NCI-H2081 (cell line): ENCODE data around the gene CORT.
"Not testable (repeated sequence)": the region's sequence is repeated elsewhere in the genome, so short reads cannot be mapped to it uniquely, and the experiment has no call there.

Source experiments
- DNase-seq, 2 experiments: peaks; one replicate each; lab custom pipeline; 2025; lab: John Stamatoyannopoulos, UW

Gene CORT, protein sequence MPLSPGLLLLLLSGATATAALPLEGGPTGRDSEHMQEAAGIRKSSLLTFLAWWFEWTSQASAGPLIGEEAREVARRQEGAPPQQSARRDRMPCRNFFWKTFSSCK

DNA sequence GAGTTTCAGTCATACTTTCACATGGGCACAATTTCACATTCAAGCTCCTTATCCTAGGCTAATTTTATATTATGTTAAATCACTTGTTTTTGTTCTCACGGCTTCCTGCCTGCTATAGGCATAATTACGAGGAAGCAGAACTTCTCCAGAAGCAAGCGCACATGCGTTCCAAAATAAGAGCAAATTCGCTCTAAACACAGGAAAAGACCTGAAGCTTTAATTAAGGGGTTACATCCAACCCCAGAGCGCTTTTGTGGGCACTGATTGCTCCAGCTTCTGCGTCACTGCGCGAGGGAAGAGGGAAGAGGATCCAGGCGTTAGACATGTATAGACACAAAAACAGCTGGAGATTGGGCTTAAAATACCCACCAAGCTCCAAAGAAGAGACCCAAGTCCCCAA lies at the start of gene CORT:
Gene CORT (plus strand): TSS at position 281 of the 400 bp plus-strand sequence. CDS start 193 bp downstream, outside the sequence.
- peak in 1 of 2 experiments; percentile 15 for DNase-seq

DNA sequence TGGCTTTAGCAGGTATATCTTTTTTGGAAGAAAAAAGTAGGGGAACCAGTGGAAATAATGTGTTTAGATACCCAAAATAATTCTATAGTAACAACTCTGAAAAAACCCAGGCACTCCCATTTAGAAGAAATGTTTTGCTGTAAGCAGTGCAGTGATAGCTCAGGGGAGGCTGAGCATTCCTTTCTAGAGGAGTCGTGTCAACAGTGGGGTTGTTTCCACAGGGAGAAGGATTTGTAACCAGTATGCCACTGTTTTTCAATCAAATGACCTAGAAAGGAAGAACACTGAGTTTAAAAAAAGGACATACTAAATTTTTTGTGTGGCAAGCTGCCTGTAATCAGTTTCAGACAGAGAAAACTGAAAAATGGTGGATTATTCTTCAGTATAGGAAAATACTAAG lies 48.5 kb upstream of the CORT start:
- DNase-seq: no peak

DNA sequence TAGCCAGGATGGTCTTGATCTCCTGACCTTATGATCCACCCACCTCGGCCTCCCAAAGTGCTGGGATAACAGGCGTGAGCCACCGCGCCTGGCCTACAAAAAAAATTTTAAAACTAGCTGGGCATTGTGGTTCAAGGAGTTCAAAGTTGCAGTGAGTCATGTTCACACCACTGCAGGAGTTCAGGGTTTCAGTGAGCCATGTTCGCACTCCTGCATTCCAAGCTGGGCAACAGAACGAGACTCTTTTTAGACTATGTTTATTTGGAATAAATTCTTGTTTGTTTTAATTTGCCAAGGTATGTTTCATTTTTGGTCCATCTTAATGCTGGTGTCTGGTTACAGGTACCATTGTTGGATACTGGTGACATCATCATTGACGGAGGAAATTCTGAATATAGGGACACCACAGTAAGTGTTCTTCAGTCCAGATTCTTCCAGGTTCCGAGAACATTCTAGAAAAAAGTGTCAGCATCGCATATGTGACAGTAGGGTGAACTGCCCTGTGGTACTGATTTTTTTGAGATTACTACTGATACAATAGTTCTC lies 47.0 kb upstream of the CORT start:
- no peak for DNase-seq

DNA sequence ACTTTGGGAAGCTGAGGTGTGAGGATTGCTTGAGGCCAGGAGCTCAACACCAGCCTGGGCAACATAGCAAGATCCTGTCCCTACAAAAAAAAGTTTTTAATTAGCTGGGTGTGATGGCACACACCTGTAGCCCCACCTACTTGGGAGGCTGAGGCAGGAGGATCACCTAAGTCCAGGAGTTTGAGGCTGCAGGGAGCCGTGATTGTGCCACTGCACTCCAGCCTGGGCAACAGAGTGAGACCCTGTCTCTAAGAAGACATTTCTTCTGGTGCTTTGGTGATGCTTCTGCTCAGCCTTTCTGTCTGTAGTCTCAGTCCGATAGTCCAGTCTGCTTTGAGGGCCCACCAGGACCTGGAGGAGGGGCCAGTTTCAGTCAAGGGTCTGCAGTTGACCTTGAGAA lies 42.6 kb upstream of the CORT start:
- DNase-seq: no peak

DNA sequence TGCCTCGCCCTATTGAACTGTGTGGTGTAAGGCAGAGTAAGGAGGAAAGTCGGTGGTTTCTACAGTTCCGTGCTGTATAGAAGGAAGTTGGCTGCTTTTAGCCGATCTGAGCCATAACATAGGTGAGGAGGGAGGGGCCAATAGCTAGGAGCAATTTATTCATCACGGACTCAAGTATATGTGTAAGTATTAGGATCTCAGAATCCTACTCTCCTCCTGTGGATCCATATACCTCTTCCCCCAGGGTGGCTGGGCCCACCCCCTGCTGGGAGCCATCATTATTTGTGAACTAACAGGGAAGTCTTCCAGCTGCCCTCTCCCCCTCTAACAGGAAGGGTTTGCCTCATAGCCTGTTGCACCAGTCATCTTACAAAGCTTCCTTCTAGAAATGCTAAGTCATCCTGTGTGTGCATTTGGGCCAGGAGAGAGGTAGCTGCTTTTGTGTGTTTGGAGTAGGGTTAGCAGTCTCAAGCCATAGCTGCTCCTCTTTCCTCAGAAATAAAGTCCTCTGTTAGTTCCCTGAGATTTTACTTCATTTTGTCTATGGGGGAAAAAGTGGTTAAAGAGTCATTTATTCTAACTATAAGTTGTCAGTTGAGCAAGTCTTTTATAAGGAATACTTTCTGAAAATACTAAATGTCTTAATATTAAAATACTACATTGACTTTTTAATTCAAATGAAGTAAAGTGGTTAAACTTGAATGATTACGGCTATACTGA lies 34.5 kb upstream of the CORT start:
- no peak for DNase-seq

DNA sequence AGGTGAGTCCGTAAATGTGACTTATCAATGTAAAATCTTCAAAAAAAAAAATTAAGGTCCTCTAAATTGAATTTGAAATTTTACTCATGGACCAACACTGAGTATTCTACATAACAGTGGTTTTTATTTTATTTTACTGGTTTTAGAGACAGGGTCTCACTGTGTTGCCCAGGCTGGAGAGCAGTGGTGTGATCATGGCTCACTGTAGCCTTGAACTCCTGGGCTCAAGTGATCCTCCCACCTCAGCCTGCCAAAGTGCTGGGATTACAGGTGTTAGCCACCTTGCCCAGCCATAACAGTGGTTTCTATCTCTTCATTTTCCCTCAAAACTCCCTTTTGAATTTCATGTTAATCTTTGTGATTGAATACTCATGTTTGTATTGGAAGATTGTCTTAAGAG lies 33.9 kb upstream of the CORT start:
- DNase-seq: not testable (repeated sequence)

DNA sequence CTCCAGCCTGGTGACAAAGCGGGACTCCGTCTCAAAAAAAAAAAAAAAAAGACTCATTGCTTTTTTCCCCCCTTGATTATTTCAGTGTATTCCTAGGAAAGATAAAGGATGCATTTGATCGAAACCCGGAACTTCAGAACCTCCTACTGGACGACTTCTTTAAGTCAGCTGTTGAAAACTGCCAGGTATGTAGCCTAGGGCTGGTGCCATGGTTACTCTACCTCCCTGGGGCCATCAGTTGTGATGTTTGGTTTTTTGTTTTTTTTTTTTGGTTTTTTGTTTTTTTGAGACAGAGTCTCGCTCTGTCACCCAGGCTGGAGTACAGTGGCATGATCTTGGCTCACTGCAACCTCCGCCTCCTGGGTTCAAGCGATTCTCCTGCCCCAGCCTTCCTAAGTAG lies 31.1 kb upstream of the CORT start:
- DNase-seq: not testable (repeated sequence)

DNA sequence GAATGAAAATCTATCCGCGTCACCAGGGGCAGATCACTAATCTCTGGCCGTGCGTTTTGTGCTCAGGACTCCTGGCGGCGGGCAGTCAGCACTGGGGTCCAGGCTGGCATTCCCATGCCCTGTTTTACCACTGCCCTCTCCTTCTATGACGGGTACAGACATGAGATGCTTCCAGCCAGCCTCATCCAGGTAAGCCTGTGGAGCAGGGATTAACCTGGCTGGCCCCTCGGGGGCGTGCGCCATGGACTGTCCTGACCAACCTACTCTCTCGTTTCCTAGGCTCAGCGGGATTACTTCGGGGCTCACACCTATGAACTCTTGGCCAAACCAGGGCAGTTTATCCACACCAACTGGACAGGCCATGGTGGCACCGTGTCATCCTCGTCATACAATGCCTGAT lies 30.5 kb upstream of the CORT start:
- no peak for DNase-seq

DNA sequence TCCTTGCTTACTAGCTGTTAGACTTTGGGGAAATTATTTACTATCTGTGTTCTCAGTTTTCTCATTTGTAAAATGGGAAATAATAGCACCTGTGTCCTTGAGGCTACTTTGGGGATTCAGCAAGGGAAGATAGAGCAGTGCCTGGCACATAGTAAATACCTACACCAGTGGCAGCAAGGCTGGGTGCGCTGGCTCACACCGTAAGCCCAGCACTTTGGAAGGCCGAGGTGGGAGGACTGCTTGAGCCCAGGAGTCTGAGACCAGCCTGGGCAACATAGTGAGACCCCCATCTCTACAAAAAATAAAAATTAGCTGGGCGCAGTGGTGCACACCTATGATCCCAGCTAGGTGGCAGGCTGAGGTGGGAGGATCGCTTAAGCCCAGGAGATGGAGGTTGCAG lies 28.2 kb upstream of the CORT start:
- DNase-seq: no peak

DNA sequence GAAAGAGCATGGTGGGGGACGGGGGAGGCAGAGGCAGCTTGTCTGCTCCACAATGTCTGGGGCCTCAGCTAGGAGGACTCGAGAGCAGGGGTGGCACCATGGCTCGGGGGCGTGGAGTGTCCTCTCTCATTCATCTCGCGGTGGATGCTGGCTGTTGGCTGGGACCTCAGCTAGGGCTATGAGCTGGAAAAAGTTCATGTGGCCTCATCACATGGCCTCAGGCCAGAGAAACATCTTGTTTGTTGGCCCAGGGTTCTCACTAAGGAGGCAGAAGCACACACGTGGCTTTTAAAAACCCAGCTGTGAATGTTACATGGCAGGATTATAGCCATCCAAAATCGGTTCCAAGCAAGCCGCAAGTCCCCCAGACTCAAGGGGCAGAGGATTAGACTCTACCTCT lies 25.8 kb upstream of the CORT start:
- DNase-seq: no peak

DNA sequence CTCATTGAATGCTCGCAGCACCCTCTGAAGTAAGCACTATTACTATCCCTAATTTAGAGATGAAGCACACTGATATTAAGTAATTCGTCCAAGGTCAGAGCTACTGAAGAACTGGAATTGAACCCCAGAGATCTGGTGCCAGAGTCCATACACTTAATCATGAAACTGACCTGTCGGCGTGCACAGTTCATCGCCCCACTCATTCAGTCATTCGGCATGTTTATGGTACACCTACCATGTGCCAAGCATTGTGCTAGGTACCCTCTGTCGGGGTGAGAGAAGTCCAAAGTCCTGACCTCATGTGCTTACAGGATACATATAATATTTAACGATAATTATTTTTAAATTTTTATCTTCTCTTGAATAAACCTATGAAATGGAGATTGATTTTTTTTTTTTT lies 25.2 kb upstream of the CORT start:
- no peak for DNase-seq

DNA sequence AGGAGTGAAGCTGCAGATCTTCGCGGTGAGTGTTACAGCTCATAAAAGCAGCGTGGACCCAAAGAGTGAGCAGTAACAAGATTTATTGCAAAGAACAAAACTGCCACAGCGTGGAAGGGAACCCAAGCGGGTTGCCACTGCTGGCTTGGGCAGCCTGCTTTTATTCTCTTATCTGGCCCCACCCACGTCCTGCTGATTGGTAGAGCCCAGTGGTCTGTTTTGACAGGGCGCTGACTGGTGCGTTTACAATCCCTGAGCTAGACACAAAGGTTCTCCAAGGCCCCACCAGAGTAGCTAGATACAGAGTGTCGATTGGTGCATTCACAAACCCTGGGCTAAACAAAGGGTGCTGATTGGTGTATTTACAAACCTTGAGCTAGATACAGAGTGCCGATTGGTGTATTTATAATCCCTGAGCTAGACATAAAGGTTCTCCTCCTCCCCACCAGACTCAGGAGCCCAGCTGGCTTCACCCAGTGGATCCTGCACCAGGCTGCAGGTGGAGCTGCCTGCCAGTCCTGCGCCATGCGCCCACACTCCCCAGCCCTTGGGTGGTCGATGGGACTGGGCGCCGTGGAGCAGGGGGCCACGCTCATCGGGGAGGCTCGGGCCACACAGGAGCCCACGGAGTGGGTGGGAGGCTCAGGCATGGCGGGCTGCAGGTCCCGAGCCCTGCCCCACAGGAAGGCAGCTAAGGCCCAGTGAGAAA lies 23.9 kb upstream of the CORT start:
- DNase-seq: not testable (repeated sequence)

DNA sequence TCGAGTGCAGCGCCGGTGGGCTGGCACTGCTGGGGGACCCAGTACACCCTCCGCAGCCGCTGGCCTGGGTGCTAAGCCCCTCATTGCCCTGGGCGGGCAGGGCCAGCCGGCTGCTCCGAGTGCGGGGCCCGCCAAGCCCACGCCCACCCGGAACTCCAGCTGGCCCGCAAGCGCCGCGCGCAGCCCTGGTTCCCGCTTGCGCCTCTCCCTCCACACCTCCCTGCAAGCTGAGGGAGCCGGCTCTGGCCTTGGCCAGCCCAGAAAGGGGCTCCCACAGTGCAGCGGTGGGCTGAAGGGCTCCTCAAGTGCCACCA lies 23.3 kb upstream of the CORT start:
- DNase-seq: not testable (repeated sequence)

DNA sequence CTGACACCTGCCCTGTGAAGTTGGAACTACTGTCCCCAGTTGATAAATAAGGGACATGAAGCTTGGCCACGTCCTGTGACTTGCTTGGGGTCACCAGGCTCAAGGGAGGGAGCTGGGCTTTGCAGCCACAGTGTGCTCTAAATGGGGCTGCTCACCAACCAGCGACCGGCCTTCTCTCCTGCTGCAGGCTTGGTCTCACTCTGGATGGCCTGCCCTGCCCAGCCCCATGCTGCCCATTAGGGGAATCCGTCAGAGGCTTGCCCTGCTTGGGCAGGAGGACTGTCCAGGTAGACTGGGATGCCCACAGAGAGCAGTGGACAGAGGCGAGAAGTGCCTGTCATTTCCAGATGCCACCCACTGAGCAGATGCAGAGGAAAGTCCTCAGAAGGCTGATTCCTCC lies 20.8 kb upstream of the CORT start:
- no peak for DNase-seq

DNA sequence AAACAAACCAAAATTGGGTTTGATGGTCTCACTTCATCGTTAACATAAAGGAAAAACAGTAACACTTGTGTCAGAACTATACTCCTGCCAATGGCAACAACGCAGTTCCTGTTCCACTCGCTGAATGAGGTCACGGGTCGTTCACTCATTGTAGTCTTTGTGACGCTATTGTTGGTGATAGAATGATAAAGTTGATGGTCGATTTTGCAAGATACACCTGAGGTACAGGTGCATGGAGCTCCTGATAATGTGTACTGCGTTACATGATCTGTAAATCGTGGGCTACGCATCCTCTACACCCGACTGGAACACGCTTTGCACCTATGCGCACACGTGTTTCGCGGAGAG lies 20.0 kb upstream of the CORT start:
- DNase-seq: no peak

DNA sequence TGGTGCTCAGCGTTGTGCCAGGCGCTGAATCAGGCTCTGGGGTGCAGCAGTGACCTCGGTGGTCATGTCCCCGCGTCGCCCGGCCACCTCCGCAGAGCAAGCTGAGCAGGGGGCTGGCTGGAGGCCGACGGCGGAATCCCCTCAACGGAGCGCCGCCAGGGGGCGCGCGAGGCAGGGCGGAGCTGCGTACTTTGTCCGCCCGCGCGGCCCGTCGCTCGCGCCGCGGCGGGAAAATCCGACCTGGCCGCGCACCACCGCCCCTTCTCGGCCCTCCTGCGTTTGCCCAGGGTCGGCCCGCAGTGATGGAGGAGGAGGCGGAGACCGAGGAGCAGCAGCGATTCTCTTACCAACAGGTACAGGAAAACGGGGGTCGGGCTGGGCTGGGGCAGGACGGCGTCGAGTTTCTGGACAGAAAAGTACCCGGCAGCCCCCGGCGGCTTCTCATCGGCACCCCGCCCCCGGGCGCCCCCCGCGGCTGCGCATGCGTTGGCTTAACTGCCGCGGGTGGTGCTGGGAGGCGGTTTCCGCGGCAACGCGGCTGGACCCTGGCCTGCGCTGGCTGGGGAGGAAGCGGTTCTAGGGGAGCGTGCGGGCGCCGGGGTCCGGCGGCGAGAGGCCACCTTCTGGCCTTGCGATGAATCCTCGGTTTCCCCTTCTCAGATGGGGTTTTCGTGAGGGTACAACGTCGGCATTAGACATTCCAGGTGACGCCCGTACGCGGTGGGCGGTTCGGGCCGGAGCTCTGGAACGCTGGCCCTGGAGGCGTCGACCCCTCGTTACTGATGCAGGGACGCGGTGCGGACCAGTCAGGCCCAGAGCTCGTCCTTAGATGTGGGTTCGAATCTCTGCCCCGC lies 19.4 kb upstream of the CORT start, which contains the start of gene CENPS:
Gene CENPS (plus strand): TSS at position 218 of the 854 bp plus-strand sequence. CDS start 85 bp downstream, at position 303.
- peak; percentile 83 to 90 for DNase-seq

DNA sequence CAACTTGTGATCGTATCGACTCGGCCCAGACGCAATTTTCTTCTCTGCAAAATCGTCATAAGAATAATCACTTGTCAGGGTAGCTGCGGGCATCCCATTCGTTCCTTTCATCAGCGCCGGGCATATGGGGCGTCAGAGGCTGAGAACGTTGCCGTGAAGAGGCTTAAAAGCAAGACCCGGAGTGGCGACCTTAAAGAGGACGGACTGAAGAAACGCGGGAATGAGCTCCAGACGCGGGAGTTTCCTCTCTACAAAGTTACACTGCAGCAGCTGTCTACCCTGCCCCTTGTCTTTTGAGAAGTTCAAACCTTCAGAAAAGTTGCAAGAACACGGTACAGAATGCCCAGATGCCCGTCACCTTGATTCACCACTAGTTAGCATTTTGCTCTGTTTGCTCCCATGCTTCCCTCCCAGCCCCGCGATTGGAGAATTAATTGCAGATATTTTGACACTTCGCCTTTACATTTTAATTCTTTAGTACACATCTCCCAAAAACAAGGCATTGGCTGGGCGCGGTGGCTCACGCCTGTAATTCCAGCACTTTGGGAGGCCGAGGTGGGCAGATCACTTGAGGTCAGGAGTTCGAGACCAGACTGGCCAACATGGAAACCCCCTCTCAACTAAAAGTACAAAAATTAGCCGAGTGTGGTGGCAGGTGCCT lies 18.6 kb upstream of the CORT start:
- DNase-seq: peak in 1 of 2 experiments; percentile 50

DNA sequence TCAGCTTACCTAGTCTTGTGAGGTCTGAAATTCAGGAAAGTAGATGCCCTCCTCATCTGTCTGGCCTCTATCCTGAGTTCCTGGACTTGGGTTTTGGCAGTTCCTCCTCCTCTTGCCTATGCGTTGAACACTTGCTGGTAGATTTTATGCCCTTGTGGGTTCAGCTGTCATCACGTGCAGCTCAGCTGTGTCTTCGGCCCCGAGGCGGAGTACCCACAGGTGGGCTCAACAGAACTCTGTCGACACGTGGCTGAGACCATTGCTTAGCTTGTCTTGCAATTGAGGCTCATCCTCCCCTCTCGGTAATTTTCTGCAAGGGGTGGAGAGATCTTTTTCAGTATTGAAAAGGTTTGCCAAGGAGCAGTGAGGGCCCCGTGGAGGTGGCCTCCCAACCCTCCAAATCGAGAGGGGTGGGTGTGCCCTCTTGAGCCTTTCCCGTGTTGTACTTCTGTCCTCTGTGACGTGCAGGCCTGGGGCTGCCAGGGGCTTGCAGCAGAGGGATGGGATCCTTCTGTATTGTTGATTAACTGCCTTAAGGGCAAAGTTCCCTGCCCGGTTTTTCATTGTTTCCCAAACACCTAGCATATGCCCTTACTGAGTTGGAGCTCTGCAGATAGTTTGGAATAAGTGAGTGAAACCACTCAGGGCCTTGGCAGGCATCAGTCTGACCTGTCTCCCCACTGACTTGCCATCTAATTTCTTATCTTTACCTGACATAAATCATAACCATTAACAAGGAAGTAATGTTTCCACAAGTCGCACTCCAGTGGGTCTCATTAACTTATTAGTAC lies 16.7 kb upstream of the CORT start:
- DNase-seq: no peak

DNA sequence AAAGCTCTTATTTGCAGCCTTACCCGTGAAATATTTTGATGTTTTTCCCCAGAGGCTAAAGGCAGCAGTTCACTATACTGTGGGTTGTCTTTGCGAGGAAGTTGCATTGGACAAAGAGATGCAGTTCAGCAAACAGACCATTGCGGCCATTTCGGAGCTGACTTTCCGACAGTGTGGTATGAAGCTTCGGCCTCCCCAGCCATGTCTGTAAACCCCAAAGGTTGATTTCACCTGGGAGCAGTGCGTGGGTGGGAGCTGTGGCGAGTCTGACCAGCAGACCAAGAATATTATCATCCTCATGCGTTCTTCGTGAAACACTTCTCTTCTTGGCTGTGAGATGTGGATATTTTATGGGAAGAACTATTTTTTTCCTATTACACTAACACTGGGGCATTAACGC lies 16.0 kb upstream of the CORT start:
- DNase-seq: no peak

DNA sequence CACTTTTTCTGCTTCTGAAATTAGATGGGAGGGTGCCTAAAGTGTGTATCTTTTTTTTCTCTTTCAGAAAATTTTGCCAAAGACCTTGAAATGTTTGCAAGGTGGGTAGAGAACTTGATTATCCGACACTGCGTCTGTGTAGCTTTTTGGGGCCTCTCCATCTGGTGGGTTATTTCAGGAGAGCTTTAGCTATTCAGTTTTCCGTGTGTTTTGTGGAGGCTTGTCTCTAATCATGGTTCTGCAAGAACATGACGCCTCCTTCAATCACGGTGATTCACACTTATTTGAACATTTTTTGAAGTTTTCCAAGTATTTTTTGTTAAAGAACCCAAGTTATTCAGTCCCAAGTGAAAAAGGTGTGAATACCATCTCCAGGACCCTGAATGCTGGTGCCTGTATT lies 15.2 kb upstream of the CORT start:
- no peak for DNase-seq

DNA sequence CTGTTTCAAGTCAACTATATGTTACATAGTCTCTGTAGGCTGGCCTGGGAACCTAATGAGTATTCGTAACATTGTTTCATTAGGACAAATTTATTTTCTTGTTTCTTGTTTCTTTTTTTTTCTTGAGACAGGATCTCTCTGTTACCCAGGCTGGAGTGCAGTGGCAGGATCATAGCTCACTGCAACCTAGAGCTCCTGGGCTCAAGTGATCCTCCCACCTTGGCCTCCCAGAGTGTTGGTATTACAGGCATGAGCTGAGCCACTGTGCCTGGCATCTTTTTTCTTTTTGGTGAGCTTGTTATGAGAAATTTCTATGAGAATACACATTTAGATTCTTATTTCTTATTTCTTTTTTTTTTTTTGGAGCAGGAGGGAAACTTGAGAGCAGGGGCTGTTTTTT lies 12.8 kb upstream of the CORT start:
- no peak for DNase-seq
